H7 (cell line): ENCODE measurements around the gene MEX3D. TPM values are rescaled to one million over a fixed set of nuclear protein-coding genes. Genes with fewer than 3 reads are reported as not detected.

Experiments used
- DNase-seq: peaks from one replicate; pipeline ENCODE4 v3.0.0; 2012
- H3K27me3 ChIP-seq: 2 replicates; pipeline ENCODE4 v1.6.0; 2011; ENCODE audit warnings: mild to moderate bottlenecking, low read length; ENCODE audit not compliant: control insufficient read depth, insufficient read depth
- H3K36me3 ChIP-seq: replicated peaks from 2 replicates; pipeline ENCODE4 v1.5.1; 2011; ENCODE audit warnings: low read length; ENCODE audit not compliant: control insufficient read depth, insufficient read depth
- H3K4me3 ChIP-seq: 2 replicates; pipeline ENCODE4 v1.5.1; 2011; ENCODE audit warnings: low read depth, mild to moderate bottlenecking, control low read depth, low read length, moderate library complexity; ENCODE audit not compliant: insufficient read depth
- total RNA-seq: library from RNA; depleted of rRNA; stranded (reverse); fragments of >200 nt; shearing (Covaris generic); gene quantifications from 2 replicates; pipeline ENCODE4 v1.2.3, GENCODE V29; 2014; rRNA removed

The MEX3D gene
- 107 and 117 TPM in 2 replicates for total RNA-seq

- peak; percentile 100 for DNase-seq
- Histone ChIP-seq H3K4me3 (peak within 1 kb of the TSS; percentile 89), H3K36me3 (peaks cover 2% of the 10 kb centered on the region), H3K27me3 (peaks cover 14% of the 10 kb centered on the region)
Measured at GRCh38 chr19:1568320-1569019, at the start of gene MEX3D. Gene MEX3D, minus strand, starts transcription at chr19:1568325. Its CDS starts 267 bp downstream, at chr19:1568058.

GRCh38 chr19:1616875-1617274, 48.8 kb upstream of the MEX3D start:
- Histone ChIP-seq H3K4me3 (no peak overlapping the region), H3K36me3 (peaks cover 35% of the 10 kb centered on the region), H3K27me3 (no peaks in the 10 kb centered on the region)
- no peak for DNase-seq

- no peak overlapping the region for H3K4me3 ChIP-seq
- H3K36me3 ChIP-seq: peaks cover 37% of the 10 kb centered on the region
- DNase-seq: no peak
- no peaks in the 10 kb centered on the region for H3K27me3 ChIP-seq
Measured at GRCh38 chr19:1616396-1616795, 48.3 kb upstream of the MEX3D start.

GRCh38 chr19:1615156-1615765, 47.1 kb upstream of the MEX3D start:
- DNase-seq: peak; percentile 49
- Histone ChIP-seq H3K36me3 (peaks cover 37% of the 10 kb centered on the region), H3K4me3 (no peak overlapping the region)

GRCh38 chr19:1613808-1614570, 45.9 kb upstream of the MEX3D start:
- Histone ChIP-seq H3K27me3 (no peaks in the 10 kb centered on the region), H3K36me3 (peaks cover 32% of the 10 kb centered on the region), H3K4me3 (no peak overlapping the region)
- peak; percentile 52 for DNase-seq

More at GRCh38 chr19:1615156-1615765, 47.1 kb upstream of the MEX3D start:
- H3K27me3 ChIP-seq: no peaks in the 10 kb centered on the region

- DNase-seq: peak; percentile 44
- H3K4me3 ChIP-seq: no peak overlapping the region
- H3K27me3 ChIP-seq: no peaks in the 10 kb centered on the region
- H3K36me3 ChIP-seq: peaks cover 32% of the 10 kb centered on the region
Measured at GRCh38 chr19:1613146-1613545, 45.0 kb upstream of the MEX3D start.

GRCh38 chr19:1612114-1613086, 44.3 kb upstream of the MEX3D start:
- peak; percentile 46 for DNase-seq
- no peak overlapping the region for H3K4me3 ChIP-seq
- peaks cover 32% of the 10 kb centered on the region for H3K36me3 ChIP-seq
- no peaks in the 10 kb centered on the region for H3K27me3 ChIP-seq

GRCh38 chr19:1611353-1611752, 43.2 kb upstream of the MEX3D start:
- H3K36me3 ChIP-seq: peaks cover 25% of the 10 kb centered on the region
- no peak overlapping the region for H3K4me3 ChIP-seq
- peak; percentile 56 for DNase-seq
- no peaks in the 10 kb centered on the region for H3K27me3 ChIP-seq

GRCh38 chr19:1610579-1610978, 42.5 kb upstream of the MEX3D start:
- H3K27me3 ChIP-seq: no peaks in the 10 kb centered on the region
- H3K36me3 ChIP-seq: peaks cover 22% of the 10 kb centered on the region
- H3K4me3 ChIP-seq: no peak overlapping the region
- peak; percentile 61 for DNase-seq

GRCh38 chr19:1609680-1610474, 41.8 kb upstream of the MEX3D start:
- Histone ChIP-seq H3K4me3 (no peak overlapping the region), H3K27me3 (no peaks in the 10 kb centered on the region), H3K36me3 (peaks cover 21% of the 10 kb centered on the region)
- peak; percentile 64 for DNase-seq

GRCh38 chr19:1609103-1609396, 40.9 kb upstream of the MEX3D start:
- no peak for DNase-seq
- no peaks in the 10 kb centered on the region for H3K27me3 ChIP-seq
- peaks cover 17% of the 10 kb centered on the region for H3K36me3 ChIP-seq
- no peak overlapping the region for H3K4me3 ChIP-seq

GRCh38 chr19:1608359-1609102, 40.4 kb upstream of the MEX3D start:
- peak; percentile 73 for DNase-seq
- Histone ChIP-seq H3K36me3 (peaks cover 16% of the 10 kb centered on the region), H3K4me3 (no peak overlapping the region), H3K27me3 (no peaks in the 10 kb centered on the region)

- Histone ChIP-seq H3K4me3 (peak overlapping the region; percentile 69), H3K36me3 (peaks cover 4% of the 10 kb centered on the region), H3K27me3 (no peaks in the 10 kb centered on the region)
- DNase-seq: no peak
Measured at GRCh38 chr19:1606138-1606651, 38.1 kb upstream of the MEX3D start.
